Loucy (cell line): ENCODE measurements around the gene SELENON.

Experiments
- CTCF ChIP-seq: fragments of 200-600 bp; sonication (generic); conservative IDR thresholded peaks from 2 replicates; pipeline ENCODE4 v1.5.1; 2014; ENCODE audit warnings: mild to moderate bottlenecking, antibody characterized with exemption, low read length
- EZH2phosphoT487 ChIP-seq: fragments of 200-600 bp; IDR thresholded peaks from 2 replicates; pipeline ENCODE4 v1.6.1; 2018; ENCODE audit warnings: antibody characterized with exemption, mild to moderate bottlenecking, moderate library complexity, borderline replicate concordance

- TF ChIP-seq CTCF (no peak), EZH2phosphoT487 (no peak)
Measured at GRCh38 chr1:25786887-25787759, 12.9 kb upstream of the SELENON start.
